Keratinocyte (primary cell): ENCODE data around the gene CROT. TPM values are rescaled to one million over a fixed set of nuclear protein-coding genes. Genes with fewer than 3 reads are reported as not detected.

Source experiments
- DNase-seq: peaks from one replicate; pipeline ENCODE4 v3.0.0-alpha.2; 2011; ENCODE audit warnings: low read depth, missing footprints, low spot score
- FAIRE-seq: peaks from 2 replicates; lab custom pipeline; 2011; peaks lifted over from hg19 to GRCh38; lab: Jason Lieb, UNC
- H2AFZ ChIP-seq: 2 replicates; pipeline ENCODE4 v1.6.0; 2012; ENCODE audit warnings: low read length, control low read depth, inconsistent platforms; ENCODE audit not compliant: control insufficient read depth
- H3K27ac ChIP-seq: 2 replicates; pipeline ENCODE4 v1.5.1; 2011; ENCODE audit warnings: low read length; ENCODE audit not compliant: control insufficient read depth, insufficient read depth
- H3K27me3 ChIP-seq: 3 replicates; pipeline ENCODE4 v1.6.0; 2011; ENCODE audit warnings: low read length; ENCODE audit not compliant: control insufficient read depth, insufficient read depth; ENCODE audit errors: extremely low read depth
- H3K36me3 ChIP-seq, 2 experiments: 2 replicates in 1 of 2; 3 replicates in 1 of 2; pipeline ENCODE4 v1.5.1; 2011; ENCODE audit warnings: low read length in 2 of 2, mild to moderate bottlenecking in 1 of 2; ENCODE audit not compliant: control insufficient read depth in 2 of 2, insufficient read depth in 2 of 2; ENCODE audit errors: extremely low read depth in 1 of 2
- H3K4me1 ChIP-seq: 3 replicates; pipeline ENCODE4 v1.5.1; 2011; ENCODE audit warnings: low read length; ENCODE audit not compliant: control insufficient read depth, insufficient read depth; ENCODE audit errors: extremely low read depth
- H3K4me2 ChIP-seq: 3 replicates; pipeline ENCODE4 v1.6.0; 2011; ENCODE audit warnings: low read depth, low read length; ENCODE audit not compliant: control insufficient read depth, insufficient read depth; ENCODE audit errors: extremely low read depth
- H3K4me3 ChIP-seq, 3 experiments: fragments of 200-600 bp in 1 of 3; sonication (generic) in 1 of 3; 2 replicates in 2 of 3; 3 replicates in 1 of 3; pipeline ENCODE4 v1.5.1; 2011 to 2016; ENCODE audit warnings: low read length in 3 of 3, mild to moderate bottlenecking in 3 of 3, control low read depth in 2 of 3, inconsistent platforms in 1 of 3, low read depth in 1 of 3, mixed read lengths in 1 of 3, mixed run types in 1 of 3, moderate library complexity in 1 of 3; ENCODE audit not compliant: control insufficient read depth in 2 of 3, insufficient read depth in 2 of 3; ENCODE audit errors: extremely low read depth in 1 of 3
- H3K79me2 ChIP-seq: 2 replicates; pipeline ENCODE4 v1.6.0; 2012; ENCODE audit warnings: low read length; ENCODE audit not compliant: control insufficient read depth, insufficient read depth
- H3K9ac ChIP-seq: 3 replicates; pipeline ENCODE4 v1.6.0; 2011; ENCODE audit warnings: low read length; ENCODE audit not compliant: control insufficient read depth, insufficient read depth; ENCODE audit errors: extremely low read depth
- H3K9me1 ChIP-seq: 3 replicates; pipeline ENCODE4 v1.6.0; 2011; ENCODE audit warnings: low read length; ENCODE audit not compliant: control insufficient read depth, insufficient read depth; ENCODE audit errors: extremely low read depth
- H3K9me3 ChIP-seq: 2 replicates; pipeline ENCODE4 v1.5.1; 2012; ENCODE audit warnings: low read depth, low read length; ENCODE audit not compliant: control insufficient read depth
- H4K20me1 ChIP-seq: 3 replicates; pipeline ENCODE4 v1.6.0; 2011; ENCODE audit warnings: low read length; ENCODE audit not compliant: control insufficient read depth, insufficient read depth; ENCODE audit errors: extremely low read depth
- CTCF ChIP-seq, 3 experiments: IDR thresholded peaks in 1 of 3; conservative IDR thresholded peaks in 1 of 3; optimal IDR thresholded peaks in 1 of 3; 2 replicates in 2 of 3; 3 replicates in 1 of 3; pipeline versions ENCODE3 to v1.5.1; 2011; ENCODE audit warnings: low read length in 3 of 3, mild to moderate bottlenecking in 3 of 3, moderate library complexity in 2 of 3, control low read depth in 1 of 3, inconsistent platforms in 1 of 3; ENCODE audit not compliant: insufficient read depth in 2 of 3; ENCODE audit errors: extremely low read depth in 1 of 3
- EZH2 ChIP-seq: IDR thresholded peaks from one replicate; pipeline ENCODE4 v1.6.1; 2012; ENCODE audit warnings: inconsistent platforms, mild to moderate bottlenecking, low read length, moderate library complexity
- dilution Hi-C: fragments of 300-500 bp; cut with MboI; formaldehyde crosslinking; loops from one replicate; pipeline ENCODE4 v1.7.0; 2020; ENCODE audit warnings: low sequenced_read_pairs; ENCODE audit not compliant: extremely low pct_ligation_motif_present
- polyA plus RNA-seq, 5 experiments: library from polyadenylated mRNA; depleted of rRNA in 3 of 5; stranded (reverse) in 3 of 5; stranded (forward) in 1 of 5; unstranded in 1 of 5; fragments of >200 nt; gene quantifications; 1 replicate in 1 of 5; 2 replicates in 3 of 5; 3 replicates in 1 of 5; pipeline versions ENCODE4 v1.2.1 to v1.2.3, GENCODE V29; 2011 to 2012; ENCODE audit warnings: missing spikeins in 2 of 5, low read depth in 1 of 5, low replicate concordance in 1 of 5

Gene CROT
- polyA plus RNA-seq, 1 donor (not counting 4 experiments of a cell fraction or from before 2014, with no cell fraction given) = 22.3 TPM

GRCh38 chr7:87424075-87424474, 78.6 kb downstream of the CROT start:
- Histone ChIP-seq H3K27ac (no peak overlapping the region), H3K9me3 (no peaks in the 10 kb centered on the region), H3K36me3 (no peaks in the 10 kb centered on the region), H4K20me1 (no peaks in the 10 kb centered on the region), H3K27me3 (no peaks in the 10 kb centered on the region), H3K9ac (no peak overlapping the region), H3K9me1 (no peaks in the 10 kb centered on the region), H3K4me3 (no peak overlapping the region), H2AFZ (no peak overlapping the region), H3K4me2 (no peak overlapping the region), H3K79me2 (no peaks in the 10 kb centered on the region), H3K4me1 (no peaks in the 10 kb centered on the region)
- TF ChIP-seq EZH2 = no peak
- TF ChIP-seq CTCF (optimal IDR thresholded peaks at IDR 0.05 in 1 of 3, IDR thresholded peaks at IDR 0.05 in 1 of 3, conservative IDR thresholded peaks at IDR 0.05 in 1 of 3; ENCODE audit: extremely low read depth in 1 of 3, insufficient read depth in 2 of 3, low read length in 3 of 3) = no peak
- DNase-seq (no peak), FAIRE-seq (no peak)
- dilution Hi-C loops = no loop called here

GRCh38 chr7:87426160-87426559, 80.7 kb downstream of the CROT start:
- Histone ChIP-seq H3K36me3 (no peaks in the 10 kb centered on the region), H4K20me1 (no peaks in the 10 kb centered on the region), H3K79me2 (no peaks in the 10 kb centered on the region), H3K4me1 (no peaks in the 10 kb centered on the region), H3K9me3 (no peaks in the 10 kb centered on the region), H3K27ac (no peak overlapping the region), H2AFZ (no peak overlapping the region), H3K9ac (no peak overlapping the region), H3K9me1 (no peaks in the 10 kb centered on the region), H3K4me3 (no peak overlapping the region), H3K4me2 (no peak overlapping the region), H3K27me3 (no peaks in the 10 kb centered on the region)
- TF ChIP-seq EZH2 (no peak), CTCF (optimal IDR thresholded peaks at IDR 0.05 in 1 of 3, IDR thresholded peaks at IDR 0.05 in 1 of 3, conservative IDR thresholded peaks at IDR 0.05 in 1 of 3; ENCODE audit: extremely low read depth in 1 of 3, insufficient read depth in 2 of 3, low read length in 3 of 3) (no peak)
- DNase-seq (no peak), FAIRE-seq (no peak)
- dilution Hi-C loops = no loop called here
